Adrenal gland (tissue), 12 donors: ENCODE data around the gene VAPB. TPM values are rescaled to one million over a fixed set of nuclear protein-coding genes. Genes with fewer than 3 reads are reported as not detected.
"Not testable (repeated sequence)": the region's sequence is repeated elsewhere in the genome, so short reads cannot be mapped to it uniquely, and the experiment has no call there.

Source experiments
- DNase-seq, 7 donors: peaks; one replicate each; pipeline ENCODE4 v3.0.0-alpha.2; 2019 to 2020
- H3K27ac ChIP-seq, 5 donors: fragments of 200-600 bp; sonication (generic) in 4 of 5; 1 replicate in 3 of 5; 2 replicates in 2 of 5; pipeline versions ENCODE4 v1.5.1 to v1.8.0; 2016 to 2020; ENCODE audit warnings: mild to moderate bottlenecking in 1 of 5
- H3K27me3 ChIP-seq: fragments of 200-600 bp; 2 replicates; pipeline ENCODE4 v1.8.0; 2021
- H3K36me3 ChIP-seq, 2 donors: fragments of 200-600 bp; replicated peaks in 1 of 2; 1 replicate in 1 of 2; 2 replicates in 1 of 2; pipeline versions ENCODE4 v1.5.1 to v1.8.0; 2018 to 2022
- H3K4me1 ChIP-seq, 2 donors: fragments of 200-600 bp; replicated peaks in 1 of 2; 1 replicate in 1 of 2; 2 replicates in 1 of 2; pipeline versions ENCODE4 v1.5.1 to v1.8.0; 2018 to 2021
- H3K4me3 ChIP-seq, 4 donors: fragments of 200-600 bp; sonication (generic) in 3 of 4; one replicate each; pipeline ENCODE4 v1.5.1; 2016 to 2018
- H3K9me3 ChIP-seq, 3 donors: fragments of 200-600 bp; sonication (generic) in 1 of 3; replicated peaks in 1 of 3; 1 replicate in 2 of 3; 2 replicates in 1 of 3; pipeline versions ENCODE4 v1.5.1 to v1.8.0; 2016 to 2021
- POLR2A ChIP-seq, 2 donors: fragments of 450-650 bp; IDR thresholded peaks; one replicate each; pipeline ENCODE4 v1.6.1; 2017; ENCODE audit warnings: antibody characterized with exemption in 2 of 2, mild to moderate bottlenecking in 2 of 2, moderate library complexity in 1 of 2
- WGBS, 4 donors: extraction: QIAGEN DNeasy Blood & Tissue Kit in 2 of 4; methylation state at CpG; one replicate each; pipeline versions ENCODE4 v1.1.5 to v1.1.7; 2013 to 2017; 5-methylcytosine and 5-hydroxymethylcytosine counted together
- intact Hi-C, 2 donors: fragments of 100-400 bp; cut with DNase I; formaldehyde crosslinking; loops; one replicate each; pipeline versions ENCODE4 v1.14.1 to v1.15.0; 2022 to 2023
- polyA plus RNA-seq, 3 donors: library from polyadenylated mRNA; stranded (reverse); fragments of 200-250 nt in 2 of 3; fragments of 350-450 nt in 1 of 3; fragmentation: Illumina TruSeq in 1 of 3; extraction: RNeasy Lipid Tissue Mini Kit (QIAGEN cat#74804) in 1 of 3; gene quantifications; one replicate each; pipeline ENCODE4 v1.2.3, GENCODE V29; 2013 to 2014
- total RNA-seq, 9 donors: library from RNA; depleted of rRNA in 4 of 9; stranded (reverse); fragments of >200 nt in 4 of 9; fragments of 120-200 nt in 1 of 9; fragmentation: NEBNext Ultra II Directional in 1 of 9; extraction: Animal tissue kit (Norgen Biotek cat#: 25700) in 1 of 9; gene quantifications; one replicate each; pipeline versions ENCODE4 v1.1.0 to v1.2.4, GENCODE V29; 2013 to 2023
- TF ChIP-seq, protein P1 (sequence below), 6 experiments: fragments of 450-650 bp in 4 of 6; fragments of 200-600 bp in 2 of 6; sonication (generic) in 1 of 6; IDR thresholded peaks; 1 replicate in 5 of 6; 2 replicates in 1 of 6; pipeline versions ENCODE4 v1.5.1 to v1.8.0; 2016 to 2021; ENCODE audit warnings: antibody characterized with exemption in 6 of 6, mild to moderate bottlenecking in 2 of 6, moderate library complexity in 1 of 6
- donor health status: healthy with polysubstance abuse.
- donor health status: Bipolar disorder and iron deficiency.
- donor health status: DM: yes; HTN: yes; CAD: no.
- donor health status: DM: no; HTN: no; CAD: no.
- donor health status: DM: no; HTN: no; CAD: no.
- donor health status: DM: yes; HTN: yes; CAD: no.

Gene VAPB
- total and polyA plus RNA-seq, 12 donors = 24.6 to 162 (median 40.3) TPM

DNA sequence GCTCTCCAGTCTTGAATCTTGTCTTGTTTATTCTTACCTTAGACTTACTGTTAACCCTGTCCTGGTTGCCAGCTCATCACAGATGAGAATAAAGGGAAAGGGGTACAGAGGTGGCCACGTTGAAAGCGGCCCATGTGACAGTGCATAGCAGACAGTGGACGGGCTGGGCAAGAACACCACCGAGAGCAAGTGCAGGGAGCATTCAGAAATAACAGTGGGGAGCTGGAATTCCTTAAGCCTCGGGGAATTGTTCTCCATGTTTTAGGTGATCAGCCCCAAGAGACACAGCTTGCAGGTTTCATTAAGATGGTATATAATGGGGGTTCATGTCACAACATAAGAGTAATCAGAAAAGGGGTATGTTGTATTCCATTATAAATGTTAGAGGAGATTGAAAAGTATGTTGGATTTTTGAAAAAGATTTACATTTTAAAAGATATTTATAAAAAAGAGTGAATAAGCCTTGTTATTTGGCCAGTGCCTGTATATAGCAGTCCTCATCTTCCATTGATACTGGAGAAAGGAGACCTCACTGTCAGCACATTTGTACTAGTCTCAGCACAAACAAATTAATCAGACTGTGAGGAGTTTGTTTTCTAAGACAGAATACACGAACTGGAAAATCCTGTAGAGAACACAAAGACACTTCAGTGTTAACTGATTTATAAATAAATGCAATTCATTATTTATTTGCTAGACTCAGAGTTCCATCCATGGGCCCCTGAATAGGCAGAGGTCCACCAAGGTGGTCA lies 35.4 kb downstream of the VAPB start:
- Histone ChIP-seq H3K27me3 (no peaks in the 10 kb centered on the region), H3K9me3 (no peaks in the 10 kb centered on the region), H3K4me3 (no peak overlapping the region), H3K27ac (no peak overlapping the region), H3K36me3 (no peaks in the 10 kb centered on the region), H3K4me1 (no peaks in the 10 kb centered on the region)
- 83 to 87% (median 86%) methylated on average over 6 of the region's 6 CpGs for WGBS, 4 donors
- intact Hi-C loops = no loop called here
- DNase-seq = no peak
- TF ChIP-seq, protein P1, sequence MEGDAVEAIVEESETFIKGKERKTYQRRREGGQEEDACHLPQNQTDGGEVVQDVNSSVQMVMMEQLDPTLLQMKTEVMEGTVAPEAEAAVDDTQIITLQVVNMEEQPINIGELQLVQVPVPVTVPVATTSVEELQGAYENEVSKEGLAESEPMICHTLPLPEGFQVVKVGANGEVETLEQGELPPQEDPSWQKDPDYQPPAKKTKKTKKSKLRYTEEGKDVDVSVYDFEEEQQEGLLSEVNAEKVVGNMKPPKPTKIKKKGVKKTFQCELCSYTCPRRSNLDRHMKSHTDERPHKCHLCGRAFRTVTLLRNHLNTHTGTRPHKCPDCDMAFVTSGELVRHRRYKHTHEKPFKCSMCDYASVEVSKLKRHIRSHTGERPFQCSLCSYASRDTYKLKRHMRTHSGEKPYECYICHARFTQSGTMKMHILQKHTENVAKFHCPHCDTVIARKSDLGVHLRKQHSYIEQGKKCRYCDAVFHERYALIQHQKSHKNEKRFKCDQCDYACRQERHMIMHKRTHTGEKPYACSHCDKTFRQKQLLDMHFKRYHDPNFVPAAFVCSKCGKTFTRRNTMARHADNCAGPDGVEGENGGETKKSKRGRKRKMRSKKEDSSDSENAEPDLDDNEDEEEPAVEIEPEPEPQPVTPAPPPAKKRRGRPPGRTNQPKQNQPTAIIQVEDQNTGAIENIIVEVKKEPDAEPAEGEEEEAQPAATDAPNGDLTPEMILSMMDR (IDR thresholded peaks at IDR 0.05) = no peak
- no peak for TF ChIP-seq POLR2A (IDR thresholded peaks at IDR 0.05)

DNA sequence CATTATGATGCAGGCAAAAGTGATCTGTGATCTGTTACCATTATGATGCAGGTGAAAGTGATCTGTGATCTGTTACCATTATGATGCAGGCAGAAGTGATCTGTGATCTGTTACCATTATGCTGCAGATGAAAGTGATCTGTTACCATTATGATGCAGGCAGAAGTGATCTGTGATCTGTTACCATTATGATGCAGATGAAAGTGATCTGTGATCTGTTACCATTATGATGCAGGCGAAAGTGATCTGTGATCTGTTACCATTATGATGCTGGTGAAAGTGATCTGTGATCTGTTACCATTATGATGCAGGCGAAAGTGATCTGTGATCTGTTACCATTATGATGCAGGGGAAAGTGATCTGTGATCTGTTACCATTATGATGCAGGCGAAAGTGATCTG lies 38.5 kb downstream of the VAPB start:
- H3K36me3 ChIP-seq, DNase-seq, H3K9me3 ChIP-seq, H3K27ac ChIP-seq, intact Hi-C loops, H3K4me3 ChIP-seq, H3K27me3 ChIP-seq: not testable (repeated sequence)
- peaks cover 9 to 16% of the 10 kb centered on the region in 2 donors for H3K4me1 ChIP-seq
- 89 to 98% (median 93%) methylated on average over 3 of the region's 3 CpGs for WGBS, 4 donors

DNA sequence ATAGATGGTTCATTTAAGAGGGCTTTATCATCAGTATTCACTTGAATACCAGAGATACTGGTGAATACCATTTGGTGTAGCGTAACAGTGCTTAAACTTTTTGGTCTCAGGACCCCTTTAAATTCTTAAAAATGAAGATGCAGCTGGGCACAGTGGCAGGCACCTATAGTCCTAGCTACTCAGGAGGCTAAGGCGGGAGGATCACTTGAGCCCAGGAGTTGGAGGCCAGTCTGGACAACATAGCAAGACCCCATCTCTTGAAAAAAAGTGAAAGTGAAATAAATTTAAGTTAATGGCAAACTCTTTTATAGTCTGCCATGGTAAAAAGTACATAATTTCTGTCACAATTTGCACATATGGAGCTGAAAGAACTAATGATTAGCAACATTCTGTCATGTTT lies 39.3 kb downstream of the VAPB start:
- H3K27ac ChIP-seq = no peak overlapping the region
- no peak overlapping the region for H3K4me3 ChIP-seq
- no peaks in the 10 kb centered on the region for H3K27me3 ChIP-seq
- TF ChIP-seq POLR2A (IDR thresholded peaks at IDR 0.05) = no peak
- TF ChIP-seq, protein P1 (IDR thresholded peaks at IDR 0.05) = no peak
- no peaks in the 10 kb centered on the region for H3K36me3 ChIP-seq
- DNase-seq = no peak
- no peaks in the 10 kb centered on the region for H3K9me3 ChIP-seq
- 96 to 100% (median 100%) methylated on average over 2 of the region's 2 CpGs for WGBS, 4 donors
- intact Hi-C loops = no loop called here
- peaks cover 15 to 18% of the 10 kb centered on the region in 2 donors for H3K4me1 ChIP-seq

DNA sequence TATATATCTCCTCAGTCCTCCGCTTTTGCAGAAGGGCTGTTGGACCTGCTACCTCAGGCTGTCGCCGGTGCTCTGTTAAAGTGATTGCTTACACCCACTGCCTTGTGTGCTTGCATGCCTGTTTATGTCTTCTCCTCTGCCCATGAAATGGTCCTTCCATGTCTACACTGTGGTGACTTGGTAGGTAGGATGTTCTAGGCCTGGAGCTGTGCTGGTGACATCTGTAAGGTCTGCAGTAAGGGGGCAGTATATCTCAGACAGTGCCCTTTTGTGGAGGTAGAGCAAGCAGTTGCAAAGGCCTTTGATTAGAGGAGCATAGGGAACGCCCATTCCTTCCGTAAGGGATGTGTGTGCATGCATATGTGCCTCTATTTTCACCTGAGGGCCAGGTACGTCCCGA lies 40.3 kb downstream of the VAPB start:
- no peaks in the 10 kb centered on the region for H3K36me3 ChIP-seq
- H3K4me1 ChIP-seq = peaks cover 22 to 23% of the 10 kb centered on the region in 2 donors
- H3K27ac ChIP-seq = no peak overlapping the region
- no peaks in the 10 kb centered on the region for H3K27me3 ChIP-seq
- H3K4me3 ChIP-seq = no peak overlapping the region
- WGBS, 4 donors = 92 to 97% (median 94%) methylated on average over 7 of the region's 7 CpGs
- intact Hi-C loops = no loop called here
- TF ChIP-seq, protein P1 (IDR thresholded peaks at IDR 0.05) = no peak
- TF ChIP-seq POLR2A (IDR thresholded peaks at IDR 0.05) = no peak
- H3K9me3 ChIP-seq = no peaks in the 10 kb centered on the region
- no peak for DNase-seq

DNA sequence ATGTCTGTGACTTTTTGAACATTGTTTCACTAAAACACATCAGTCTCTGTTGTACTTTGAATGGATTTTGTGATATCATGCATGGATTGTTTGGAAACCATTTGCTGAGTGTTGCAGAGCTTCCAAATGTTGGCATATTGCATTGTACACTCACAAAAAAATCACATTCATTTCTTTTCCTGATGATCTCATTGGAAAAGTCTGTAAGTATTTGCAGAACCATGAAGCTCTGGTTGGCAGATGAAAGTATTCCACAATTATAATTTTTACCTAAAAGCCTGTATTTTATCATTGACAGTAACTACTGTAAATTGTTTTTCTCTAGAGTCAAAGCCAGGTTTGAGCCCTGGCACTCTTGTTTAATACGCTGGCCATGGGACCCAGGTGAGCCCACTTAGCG lies 42.1 kb downstream of the VAPB start:
- no peak overlapping the region for H3K4me3 ChIP-seq
- 98 to 100% (median 99%) methylated on average over 2 of the region's 2 CpGs for WGBS, 4 donors
- no peaks in the 10 kb centered on the region for H3K27me3 ChIP-seq
- no peak overlapping the region for H3K27ac ChIP-seq
- intact Hi-C loops = no loop called here
- no peak for TF ChIP-seq POLR2A (IDR thresholded peaks at IDR 0.05)
- TF ChIP-seq, protein P1 (IDR thresholded peaks at IDR 0.05) = no peak
- H3K4me1 ChIP-seq = peaks cover 22 to 26% of the 10 kb centered on the region in 2 donors
- DNase-seq = no peak
- H3K36me3 ChIP-seq = no peaks in the 10 kb centered on the region
- no peaks in the 10 kb centered on the region for H3K9me3 ChIP-seq
